Sigmoid colon (tissue), 7 donors: ENCODE measurements around the gene RORB. TPM values are rescaled to one million over a fixed set of nuclear protein-coding genes. Genes with fewer than 3 reads are reported as not detected.

Experiments used
- DNase-seq: peaks from one replicate; pipeline ENCODE4 v3.0.0-alpha.2; 2019
- H3K27ac ChIP-seq, 4 donors: fragments of 200-600 bp; sonication (generic); one replicate each; pipeline ENCODE4 v1.5.1; 2016 to 2019; ENCODE audit warnings: mild to moderate bottlenecking in 1 of 4
- H3K27me3 ChIP-seq, 3 donors: fragments of 200-600 bp; sonication (generic); one replicate each; pipeline ENCODE4 v1.5.1; 2019; ENCODE audit warnings: mild to moderate bottlenecking in 1 of 3
- H3K36me3 ChIP-seq, 4 donors: fragments of 200-600 bp; sonication (generic); one replicate each; pipeline ENCODE4 v1.5.1; 2016 to 2019
- H3K4me1 ChIP-seq, 4 donors: fragments of 200-600 bp; sonication (generic); one replicate each; pipeline ENCODE4 v1.5.1; 2017 to 2019
- H3K4me3 ChIP-seq, 4 donors: fragments of 200-600 bp; sonication (generic); one replicate each; pipeline ENCODE4 v1.5.1; 2017 to 2019; ENCODE audit warnings: mild to moderate bottlenecking in 2 of 4, moderate library complexity in 1 of 4
- H3K9me3 ChIP-seq, 4 donors: fragments of 200-600 bp in 3 of 4; sonication (generic) in 3 of 4; one replicate each; pipeline versions ENCODE4 v1.5.1 to v1.6.1; 2013 to 2019
- CTCF ChIP-seq, 4 experiments: fragments of 450-650 bp in 3 of 4; fragments of 200-600 bp in 1 of 4; IDR thresholded peaks; one replicate each; pipeline ENCODE4 v1.5.1; 2016 to 2019; ENCODE audit warnings: antibody characterized with exemption in 4 of 4, mild to moderate bottlenecking in 3 of 4, moderate library complexity in 2 of 4
- EP300 ChIP-seq, 4 donors: sonication (generic); formaldehyde crosslinking; IDR thresholded peaks; one replicate each; pipeline ENCODE4 v1.6.1; 2017; ENCODE audit warnings: antibody characterized with exemption in 4 of 4
- POLR2A ChIP-seq, 2 donors: fragments of 450-650 bp; IDR thresholded peaks; one replicate each; pipeline ENCODE4 v1.6.1; 2016; ENCODE audit warnings: antibody characterized with exemption in 2 of 2, mild to moderate bottlenecking in 2 of 2, moderate library complexity in 2 of 2
- POLR2AphosphoS5 ChIP-seq, 4 donors: sonication (generic); formaldehyde crosslinking; IDR thresholded peaks; one replicate each; pipeline ENCODE4 v1.6.1; 2017; ENCODE audit warnings: antibody characterized with exemption in 4 of 4
- WGBS, 2 donors: extraction: QIAGEN DNeasy Blood & Tissue Kit; methylation state at CpG; one replicate each; pipeline ENCODE4 v1.1.7; 2013; 5-methylcytosine and 5-hydroxymethylcytosine counted together
- intact Hi-C: fragments of 100-400 bp; cut with DNase I; formaldehyde crosslinking; loops from one replicate; pipeline ENCODE4 v1.15.1; 2023
- polyA plus RNA-seq, 3 donors: library from polyadenylated mRNA; stranded (reverse); fragments of 200-250 nt; gene quantifications; one replicate each; pipeline ENCODE4 v1.2.3, GENCODE V29; 2013
- total RNA-seq, 4 donors: library from RNA; depleted of rRNA; stranded (reverse); fragments of >200 nt; gene quantifications; one replicate each; pipeline ENCODE4 v1.1.0, GENCODE V29; 2016
- donor health status: healthy with polysubstance abuse.
- donor health status: Bipolar disorder and iron deficiency.
- donor health status: healthy.

The RORB gene
- total and polyA plus RNA-seq, 7 donors = 0.03 to 1.9 (median 0.82) TPM; not detected in 2

GRCh38 chr9:74672237-74672636 is 175.1 kb downstream of the RORB start:
- no peak overlapping the region for H3K27ac ChIP-seq
- no peaks in the 10 kb centered on the region for H3K27me3 ChIP-seq
- intact Hi-C loops = no loop called here
- 69 to 73% methylated on average over 2 of the region's 2 CpGs for WGBS, 2 donors
- no peak for TF ChIP-seq POLR2AphosphoS5 (IDR thresholded peaks at IDR 0.05)
- no peak for TF ChIP-seq CTCF (IDR thresholded peaks at IDR 0.05)
- no peak for TF ChIP-seq EP300 (IDR thresholded peaks at IDR 0.05)
- TF ChIP-seq POLR2A (IDR thresholded peaks at IDR 0.05) = no peak
- H3K36me3 ChIP-seq = no peaks in the 10 kb centered on the region
- no peak for DNase-seq
- H3K4me1 ChIP-seq = no peaks in the 10 kb centered on the region
- H3K9me3 ChIP-seq = no peaks in the 10 kb centered on the region
- H3K4me3 ChIP-seq = no peak overlapping the region

DNA sequence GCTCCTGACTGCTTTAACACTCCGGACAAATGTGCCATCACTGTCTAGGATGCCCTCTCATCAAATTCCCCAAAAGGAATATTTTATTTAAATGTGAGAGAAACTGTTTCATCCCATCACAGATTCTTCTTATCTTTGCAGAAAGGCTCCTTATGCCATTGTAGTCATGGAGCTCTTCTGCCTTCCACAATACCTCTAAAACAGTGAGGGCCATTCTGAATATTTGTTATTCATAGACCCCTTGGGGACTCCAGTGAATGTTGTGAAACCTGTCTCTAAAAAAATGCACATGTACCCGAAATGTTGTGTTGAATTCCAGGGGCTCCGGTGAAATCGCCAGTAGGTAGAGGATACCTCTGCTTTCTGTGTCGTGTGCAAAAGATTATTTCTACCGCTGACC is 176.9 kb downstream of the RORB start:
- intact Hi-C loops = no loop called here
- Histone ChIP-seq H3K4me3 (no peak overlapping the region), H3K36me3 (no peaks in the 10 kb centered on the region), H3K4me1 (no peaks in the 10 kb centered on the region), H3K9me3 (no peaks in the 10 kb centered on the region), H3K27ac (no peak overlapping the region), H3K27me3 (no peaks in the 10 kb centered on the region)
- 85 to 86% methylated on average over 6 of the region's 6 CpGs for WGBS, 2 donors
- DNase-seq = no peak
- TF ChIP-seq POLR2AphosphoS5 (IDR thresholded peaks at IDR 0.05) = no peak
- no peak for TF ChIP-seq CTCF (IDR thresholded peaks at IDR 0.05)
- no peak for TF ChIP-seq POLR2A (IDR thresholded peaks at IDR 0.05)
- no peak for TF ChIP-seq EP300 (IDR thresholded peaks at IDR 0.05)

GRCh38 chr9:74681906-74682305 is 184.8 kb downstream of the RORB start:
- 30 to 41% methylated on average over 3 of the region's 3 CpGs for WGBS, 2 donors
- H3K9me3 ChIP-seq = no peaks in the 10 kb centered on the region
- no peak overlapping the region for H3K27ac ChIP-seq
- H3K27me3 ChIP-seq = no peaks in the 10 kb centered on the region
- TF ChIP-seq POLR2A (IDR thresholded peaks at IDR 0.05) (no peak), POLR2AphosphoS5 (IDR thresholded peaks at IDR 0.05) (no peak), CTCF (IDR thresholded peaks at IDR 0.05) (no peak), EP300 (IDR thresholded peaks at IDR 0.05) (no peak)
- intact Hi-C loops = no loop called here
- H3K4me1 ChIP-seq = no peaks in the 10 kb centered on the region
- no peak for DNase-seq
- H3K4me3 ChIP-seq = no peak overlapping the region
- no peaks in the 10 kb centered on the region for H3K36me3 ChIP-seq

DNA sequence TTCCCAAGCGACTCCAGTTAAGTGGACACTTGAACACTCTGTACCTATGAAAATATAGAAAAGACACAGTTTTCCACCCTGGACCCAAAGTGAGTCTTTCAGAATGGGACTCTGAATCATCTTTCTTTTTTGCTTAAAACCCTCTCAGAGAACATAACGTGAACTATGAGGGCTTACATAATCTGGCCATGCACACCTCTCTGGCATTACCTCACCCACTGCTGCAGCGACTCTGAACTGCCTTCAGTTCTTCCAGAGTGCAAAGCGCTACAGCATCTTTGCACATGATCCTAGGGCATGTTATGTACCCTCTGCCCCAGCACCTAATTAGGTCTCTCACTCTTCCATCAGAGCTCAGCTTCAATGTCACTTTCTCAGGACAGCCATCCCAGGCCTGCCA is 186.2 kb downstream of the RORB start:
- Histone ChIP-seq H3K4me1 (no peaks in the 10 kb centered on the region), H3K27me3 (no peaks in the 10 kb centered on the region), H3K27ac (no peak overlapping the region), H3K36me3 (no peaks in the 10 kb centered on the region), H3K4me3 (no peak overlapping the region), H3K9me3 (no peaks in the 10 kb centered on the region)
- intact Hi-C loops = no loop called here
- DNase-seq = no peak
- WGBS, 2 donors = 85 to 86% methylated on average over 4 of the region's 4 CpGs
- no peak for TF ChIP-seq POLR2AphosphoS5 (IDR thresholded peaks at IDR 0.05)
- no peak for TF ChIP-seq POLR2A (IDR thresholded peaks at IDR 0.05)
- TF ChIP-seq EP300 (IDR thresholded peaks at IDR 0.05) = no peak
- TF ChIP-seq CTCF (IDR thresholded peaks at IDR 0.05) = no peak

- 85 to 86% methylated on average over 8 of the region's 8 CpGs for WGBS, 2 donors
- no peak for DNase-seq
These were observed 193.9 kb downstream of the RORB start for GRCh38 chr9:74691058-74691457.

More at GRCh38 chr9:74691058-74691457, 193.9 kb downstream of the RORB start:
- Histone ChIP-seq H3K9me3 (no peaks in the 10 kb centered on the region), H3K4me3 (no peak overlapping the region), H3K27ac (no peak overlapping the region), H3K27me3 (no peaks in the 10 kb centered on the region), H3K4me1 (no peaks in the 10 kb centered on the region), H3K36me3 (no peaks in the 10 kb centered on the region)
- intact Hi-C loops = no loop called here
- TF ChIP-seq EP300 (IDR thresholded peaks at IDR 0.05) = no peak
- no peak for TF ChIP-seq CTCF (IDR thresholded peaks at IDR 0.05)
- TF ChIP-seq POLR2AphosphoS5 (IDR thresholded peaks at IDR 0.05) = no peak
- no peak for TF ChIP-seq POLR2A (IDR thresholded peaks at IDR 0.05)
